ENCODE data around the gene SKP2.

The SKP2 gene

DNA sequence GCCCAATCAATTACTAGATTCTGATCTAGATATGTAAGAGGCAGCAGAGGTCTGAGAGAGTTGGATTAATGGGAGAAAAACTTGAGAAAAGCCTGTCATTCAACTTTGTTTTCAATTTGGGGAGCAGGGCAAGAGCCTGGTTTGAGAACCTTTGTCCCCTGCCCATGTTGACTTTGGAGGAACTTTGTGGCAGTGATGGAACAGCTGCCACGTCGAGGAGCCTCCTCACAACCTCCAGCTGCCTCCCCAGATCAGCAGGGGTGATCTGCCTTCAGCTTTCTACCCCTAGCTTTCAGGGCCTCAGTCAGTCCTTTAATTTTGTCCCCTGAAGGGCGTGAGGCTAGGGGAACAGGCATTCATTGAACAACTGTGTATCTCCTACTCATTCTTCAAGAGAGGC, 8.7 kb downstream of the SKP2 start:
- H3K9me3 ChIP-seq (replicated peaks; ENCODE audit: low read length): no peaks in the 10 kb centered on the region
- no peak overlapping the region for H3K4me2 ChIP-seq (ENCODE audit: low read length)
- H3K9ac ChIP-seq (ENCODE audit: low read depth, low read length): no peak overlapping the region
- H3K36me3 ChIP-seq (ENCODE audit: insufficient read depth, low read length): peaks cover 73% of the 10 kb centered on the region
- H3K27me3 ChIP-seq (ENCODE audit: control insufficient read depth, insufficient read depth, low read length): no peaks in the 10 kb centered on the region
- no peak overlapping the region for H3K4me3 ChIP-seq (ENCODE audit: low read length)
- peaks cover 25% of the 10 kb centered on the region for H3K4me1 ChIP-seq (ENCODE audit: control insufficient read depth, insufficient read depth, low read length)

DNA sequence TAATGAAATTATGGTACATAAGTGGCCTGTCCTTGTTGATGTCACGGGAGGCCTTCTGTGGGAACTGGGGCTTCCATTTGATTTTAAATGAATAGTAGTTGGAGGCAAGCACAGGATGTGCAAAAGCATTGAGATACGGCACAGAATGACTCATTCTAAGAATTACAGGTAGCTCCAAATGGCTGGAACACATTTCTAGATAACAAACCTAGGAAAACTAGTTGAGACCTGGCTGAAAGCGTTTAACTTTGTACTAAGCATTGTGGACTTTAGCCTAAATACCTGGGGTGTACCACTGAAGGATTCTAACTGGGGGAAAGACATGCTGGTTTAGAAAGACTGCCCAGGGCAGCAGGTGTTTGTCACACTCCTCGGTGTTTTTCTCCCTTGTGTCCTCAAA, 9.4 kb downstream of the SKP2 start:
- Histone ChIP-seq H3K9ac (ENCODE audit: low read depth, low read length) (no peak overlapping the region), H3K4me3 (ENCODE audit: low read length) (no peak overlapping the region), H3K27me3 (ENCODE audit: control insufficient read depth, insufficient read depth, low read length) (no peaks in the 10 kb centered on the region), H3K9me3 (replicated peaks; ENCODE audit: low read length) (no peaks in the 10 kb centered on the region), H3K36me3 (ENCODE audit: insufficient read depth, low read length) (peaks cover 80% of the 10 kb centered on the region), H3K4me2 (ENCODE audit: low read length) (no peak overlapping the region), H3K4me1 (ENCODE audit: control insufficient read depth, insufficient read depth, low read length) (peaks cover 17% of the 10 kb centered on the region)

DNA sequence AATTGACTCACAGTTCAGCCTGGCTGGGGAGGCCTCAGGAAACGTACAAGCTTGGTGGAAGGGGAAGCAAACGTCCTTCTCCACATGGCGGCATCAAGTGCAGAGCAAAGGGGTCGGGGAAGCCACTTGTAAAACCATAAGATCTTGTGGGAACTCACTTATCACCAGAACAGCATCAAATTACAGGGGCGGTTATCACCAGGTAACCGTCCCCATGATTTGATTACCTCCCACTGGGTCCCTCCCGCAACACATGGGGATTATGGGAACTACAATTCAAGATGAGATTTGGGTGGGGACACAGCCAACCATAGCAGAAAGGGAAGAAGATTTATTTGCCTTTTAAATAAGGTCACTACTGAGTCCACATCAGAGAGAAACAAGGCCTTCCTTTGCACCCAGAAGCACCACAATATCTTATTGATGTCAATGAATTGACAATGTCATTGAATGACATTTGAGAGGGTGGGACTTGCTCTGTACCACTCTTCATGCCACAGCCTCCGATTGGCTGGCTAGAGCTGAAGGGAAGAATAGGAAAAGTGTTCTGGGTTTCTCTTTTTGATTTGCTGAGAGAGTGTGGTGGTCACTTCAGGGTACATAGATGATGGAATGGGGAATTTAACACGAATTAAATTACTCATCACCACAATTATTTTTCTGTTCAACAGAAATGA, 11.0 kb downstream of the SKP2 start:
- no peaks in the 10 kb centered on the region for H3K27me3 ChIP-seq (ENCODE audit: control insufficient read depth, insufficient read depth, low read length)
- H3K4me2 ChIP-seq (ENCODE audit: low read length): no peak overlapping the region
- peaks cover 7% of the 10 kb centered on the region for H3K4me1 ChIP-seq (ENCODE audit: control insufficient read depth, insufficient read depth, low read length)
- peaks cover 80% of the 10 kb centered on the region for H3K36me3 ChIP-seq (ENCODE audit: insufficient read depth, low read length)
- H3K9ac ChIP-seq (ENCODE audit: low read depth, low read length): no peak overlapping the region
- no peaks in the 10 kb centered on the region for H3K9me3 ChIP-seq (replicated peaks; ENCODE audit: low read length)
- no peak overlapping the region for H3K4me3 ChIP-seq (ENCODE audit: low read length)

DNA sequence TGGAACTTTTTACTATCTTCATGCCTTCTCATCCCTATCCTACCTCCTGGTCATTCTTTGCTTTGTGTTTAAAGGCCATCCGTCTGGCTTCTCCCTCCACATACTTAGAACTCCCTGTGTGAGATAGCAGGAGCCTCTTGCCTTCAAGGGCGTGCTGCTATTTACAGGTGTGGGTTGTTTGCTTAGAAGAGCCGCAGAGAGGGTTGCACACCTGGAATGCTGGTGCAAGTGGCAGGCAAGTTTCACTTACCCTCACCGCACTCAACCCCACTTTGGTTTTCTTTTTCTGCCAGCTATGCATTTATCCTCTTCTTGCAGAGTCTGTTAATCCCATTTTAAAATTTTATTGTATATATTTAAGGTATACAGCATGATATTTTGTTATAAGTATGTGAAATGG, 12.6 kb downstream of the SKP2 start:
- Histone ChIP-seq H3K9me3 (replicated peaks; ENCODE audit: low read length) (no peaks in the 10 kb centered on the region), H3K9ac (ENCODE audit: low read depth, low read length) (no peak overlapping the region), H3K4me3 (ENCODE audit: low read length) (no peak overlapping the region), H3K27me3 (ENCODE audit: control insufficient read depth, insufficient read depth, low read length) (no peaks in the 10 kb centered on the region), H3K36me3 (ENCODE audit: insufficient read depth, low read length) (peaks cover 75% of the 10 kb centered on the region), H3K4me1 (ENCODE audit: control insufficient read depth, insufficient read depth, low read length) (no peaks in the 10 kb centered on the region), H3K4me2 (ENCODE audit: low read length) (no peak overlapping the region)

DNA sequence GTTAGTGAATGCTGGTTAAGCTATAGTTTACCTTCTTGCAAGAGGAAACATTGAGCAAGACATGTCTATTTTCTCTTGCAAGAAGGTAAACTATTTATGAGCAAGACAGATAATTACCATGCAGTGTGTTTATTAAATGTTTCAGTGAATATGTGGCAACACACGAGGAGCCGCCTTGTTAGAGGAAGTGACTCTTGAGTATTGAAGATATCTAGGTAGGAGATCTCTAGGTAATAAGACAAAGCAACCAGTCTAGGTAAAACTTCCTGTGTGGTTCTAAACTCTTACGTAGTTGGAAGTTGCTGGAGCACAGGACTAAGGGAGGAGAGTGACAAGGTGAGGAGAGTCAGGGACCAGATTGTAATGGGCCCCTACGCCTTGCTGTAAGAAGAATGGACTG, 16.8 kb downstream of the SKP2 start:
- Histone ChIP-seq H3K27me3 (ENCODE audit: control insufficient read depth, insufficient read depth, low read length) (no peaks in the 10 kb centered on the region), H3K9me3 (replicated peaks; ENCODE audit: low read length) (no peaks in the 10 kb centered on the region), H3K4me3 (ENCODE audit: low read length) (no peak overlapping the region), H3K36me3 (ENCODE audit: insufficient read depth, low read length) (peaks cover 80% of the 10 kb centered on the region), H3K4me1 (ENCODE audit: control insufficient read depth, insufficient read depth, low read length) (no peaks in the 10 kb centered on the region), H3K9ac (ENCODE audit: low read depth, low read length) (no peak overlapping the region), H3K4me2 (ENCODE audit: low read length) (no peak overlapping the region)

- Histone ChIP-seq H3K4me3 (ENCODE audit: low read length) (no peak overlapping the region), H3K9ac (ENCODE audit: low read depth, low read length) (no peak overlapping the region), H3K27me3 (ENCODE audit: control insufficient read depth, insufficient read depth, low read length) (no peaks in the 10 kb centered on the region), H3K9me3 (replicated peaks; ENCODE audit: low read length) (no peaks in the 10 kb centered on the region), H3K36me3 (ENCODE audit: insufficient read depth, low read length) (peaks cover 66% of the 10 kb centered on the region), H3K4me2 (ENCODE audit: low read length) (no peak overlapping the region), H3K4me1 (ENCODE audit: control insufficient read depth, insufficient read depth, low read length) (no peaks in the 10 kb centered on the region)
Observed at GRCh38 chr5:36170832-36171424, 19.0 kb downstream of the SKP2 start.

DNA sequence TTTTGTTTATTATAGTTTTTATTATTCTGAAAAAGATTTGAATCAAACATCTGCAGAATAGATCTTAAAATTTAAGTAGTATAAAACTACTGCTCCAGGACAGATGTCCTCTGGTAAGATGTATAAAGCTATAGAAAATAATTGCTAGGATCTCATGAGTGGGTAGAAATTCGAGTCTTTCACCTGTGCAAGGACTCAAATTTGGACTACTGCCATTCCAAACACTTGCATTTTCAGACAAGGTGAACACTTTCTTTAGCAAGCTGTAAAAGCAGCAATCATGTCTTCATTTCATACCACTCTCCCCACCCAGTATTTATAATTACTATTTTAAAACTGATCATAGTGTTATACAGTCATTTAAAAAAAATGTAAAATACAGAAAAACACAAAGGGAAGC, 20.7 kb downstream of the SKP2 start:
- H3K4me2 ChIP-seq (ENCODE audit: low read length): no peak overlapping the region
- H3K4me3 ChIP-seq (ENCODE audit: low read length): no peak overlapping the region
- H3K36me3 ChIP-seq (ENCODE audit: insufficient read depth, low read length): peaks cover 68% of the 10 kb centered on the region
- H3K9me3 ChIP-seq (replicated peaks; ENCODE audit: low read length): no peaks in the 10 kb centered on the region
- H3K27me3 ChIP-seq (ENCODE audit: control insufficient read depth, insufficient read depth, low read length): no peaks in the 10 kb centered on the region
- no peak overlapping the region for H3K9ac ChIP-seq (ENCODE audit: low read depth, low read length)
- H3K4me1 ChIP-seq (ENCODE audit: control insufficient read depth, insufficient read depth, low read length): no peaks in the 10 kb centered on the region

DNA sequence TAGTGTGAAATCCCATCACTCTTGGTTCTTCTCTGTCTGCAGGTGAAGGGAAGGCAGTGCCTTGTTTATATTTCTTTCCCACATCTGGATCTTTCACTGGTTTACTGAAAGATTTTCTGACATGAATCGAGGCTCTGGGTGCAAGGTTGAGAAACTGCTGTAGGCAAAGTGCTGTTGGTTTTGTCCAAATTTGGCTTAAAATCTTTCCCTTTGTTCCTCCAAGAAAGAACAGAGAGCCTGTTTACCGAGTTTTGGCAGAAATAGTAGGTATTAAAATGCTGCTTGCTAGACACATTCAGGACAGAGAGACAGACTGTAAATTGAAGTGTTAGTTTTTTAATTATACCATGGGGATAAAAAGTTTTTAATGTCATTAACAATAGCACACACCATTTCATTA, 21.5 kb downstream of the SKP2 start:
- Histone ChIP-seq H3K4me3 (ENCODE audit: low read length) (no peak overlapping the region), H3K27me3 (ENCODE audit: control insufficient read depth, insufficient read depth, low read length) (no peaks in the 10 kb centered on the region), H3K9me3 (replicated peaks; ENCODE audit: low read length) (no peaks in the 10 kb centered on the region), H3K36me3 (ENCODE audit: insufficient read depth, low read length) (peaks cover 63% of the 10 kb centered on the region), H3K4me2 (ENCODE audit: low read length) (no peak overlapping the region), H3K4me1 (ENCODE audit: control insufficient read depth, insufficient read depth, low read length) (no peaks in the 10 kb centered on the region), H3K9ac (ENCODE audit: low read depth, low read length) (no peak overlapping the region)

- H3K9ac ChIP-seq (ENCODE audit: low read depth, low read length): no peak overlapping the region
- no peak overlapping the region for H3K4me3 ChIP-seq (ENCODE audit: low read length)
- no peak overlapping the region for H3K4me2 ChIP-seq (ENCODE audit: low read length)
- no peaks in the 10 kb centered on the region for H3K27me3 ChIP-seq (ENCODE audit: control insufficient read depth, insufficient read depth, low read length)
- H3K4me1 ChIP-seq (ENCODE audit: control insufficient read depth, insufficient read depth, low read length): no peaks in the 10 kb centered on the region
- no peaks in the 10 kb centered on the region for H3K9me3 ChIP-seq (replicated peaks; ENCODE audit: low read length)
- H3K36me3 ChIP-seq (ENCODE audit: insufficient read depth, low read length): peaks cover 68% of the 10 kb centered on the region
Observed at GRCh38 chr5:36174119-36174518, 22.2 kb downstream of the SKP2 start.

GRCh38 chr5:36175043-36175442, 23.1 kb downstream of the SKP2 start:
- Histone ChIP-seq H3K4me2 (ENCODE audit: low read length) (no peak overlapping the region), H3K36me3 (ENCODE audit: insufficient read depth, low read length) (peaks cover 71% of the 10 kb centered on the region), H3K4me3 (ENCODE audit: low read length) (no peak overlapping the region), H3K9me3 (replicated peaks; ENCODE audit: low read length) (no peaks in the 10 kb centered on the region), H3K4me1 (ENCODE audit: control insufficient read depth, insufficient read depth, low read length) (no peaks in the 10 kb centered on the region), H3K9ac (ENCODE audit: low read depth, low read length) (no peak overlapping the region), H3K27me3 (ENCODE audit: control insufficient read depth, insufficient read depth, low read length) (no peaks in the 10 kb centered on the region)

GRCh38 chr5:36177154-36177553, 25.2 kb downstream of the SKP2 start:
- Histone ChIP-seq H3K9me3 (replicated peaks; ENCODE audit: low read length) (no peaks in the 10 kb centered on the region), H3K4me2 (ENCODE audit: low read length) (no peak overlapping the region), H3K4me3 (ENCODE audit: low read length) (no peak overlapping the region), H3K36me3 (ENCODE audit: insufficient read depth, low read length) (peaks cover 68% of the 10 kb centered on the region), H3K4me1 (ENCODE audit: control insufficient read depth, insufficient read depth, low read length) (no peaks in the 10 kb centered on the region), H3K9ac (ENCODE audit: low read depth, low read length) (no peak overlapping the region), H3K27me3 (ENCODE audit: control insufficient read depth, insufficient read depth, low read length) (no peaks in the 10 kb centered on the region)
